Midbrain (tissue), 1 donor: ENCODE data around the gene C20orf141.

Experiments used
- DNase-seq: peaks from one replicate; lab custom pipeline; 2025; lab: John Stamatoyannopoulos, UW

The C20orf141 gene

DNA sequence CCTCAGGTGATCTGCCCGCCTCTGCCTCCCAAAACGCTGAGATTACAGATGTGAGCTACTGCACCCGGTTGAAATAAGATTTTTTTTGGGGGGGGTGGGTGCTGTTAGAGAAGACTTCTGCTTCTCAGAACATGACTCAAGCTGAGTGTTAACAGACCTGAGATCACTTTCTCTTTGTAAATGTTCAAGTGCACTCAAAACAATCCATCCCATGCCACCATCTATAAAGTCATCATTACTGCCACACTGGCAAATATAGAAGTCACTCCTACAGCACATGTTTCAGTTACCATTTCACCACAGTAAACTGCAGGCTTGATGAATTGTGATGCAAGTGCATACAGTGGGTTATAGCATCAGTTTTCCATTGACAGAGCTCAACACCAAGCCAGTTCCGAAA lies 34.7 kb downstream of the C20orf141 start:
- DNase-seq = no peak

DNA sequence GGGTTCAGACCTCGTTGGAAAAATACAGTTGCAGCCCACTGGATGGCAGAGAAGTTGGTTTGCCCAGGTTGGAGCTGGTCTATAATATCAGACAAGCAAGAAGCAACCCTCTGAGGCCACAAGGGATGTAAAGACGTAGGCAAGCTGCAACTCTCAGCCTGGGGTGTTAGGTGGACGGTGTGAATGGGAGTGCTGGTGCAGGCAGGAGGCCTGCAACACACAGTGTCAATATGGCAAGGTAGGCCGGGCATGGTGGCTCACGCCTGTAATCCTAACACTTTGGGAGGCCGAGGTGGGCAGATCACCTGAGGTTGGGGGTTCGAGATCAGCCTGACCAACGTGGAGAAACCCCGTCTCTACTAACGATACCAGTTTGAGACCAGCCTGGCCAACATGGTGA lies 36.3 kb downstream of the C20orf141 start:
- DNase-seq = no peak

DNA sequence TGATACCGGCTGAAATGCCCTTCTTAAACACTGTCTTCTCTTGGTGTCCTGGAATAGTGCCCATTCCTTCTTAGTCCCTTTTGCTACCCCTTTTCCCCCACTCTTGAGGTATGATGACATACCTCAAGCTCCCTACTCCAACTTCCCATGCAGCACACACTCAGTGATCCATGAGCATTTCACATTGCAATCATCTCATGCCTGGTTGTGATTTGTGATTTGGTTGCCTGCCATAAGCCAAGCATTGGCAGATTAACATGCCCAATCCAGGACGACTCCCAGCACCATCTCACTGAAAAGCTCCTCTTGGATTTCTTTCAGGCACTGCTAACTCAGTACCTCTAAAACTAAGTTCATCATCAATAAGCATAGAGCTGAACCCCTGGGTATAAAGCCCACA lies 43.8 kb downstream of the C20orf141 start:
- DNase-seq = no peak

DNA sequence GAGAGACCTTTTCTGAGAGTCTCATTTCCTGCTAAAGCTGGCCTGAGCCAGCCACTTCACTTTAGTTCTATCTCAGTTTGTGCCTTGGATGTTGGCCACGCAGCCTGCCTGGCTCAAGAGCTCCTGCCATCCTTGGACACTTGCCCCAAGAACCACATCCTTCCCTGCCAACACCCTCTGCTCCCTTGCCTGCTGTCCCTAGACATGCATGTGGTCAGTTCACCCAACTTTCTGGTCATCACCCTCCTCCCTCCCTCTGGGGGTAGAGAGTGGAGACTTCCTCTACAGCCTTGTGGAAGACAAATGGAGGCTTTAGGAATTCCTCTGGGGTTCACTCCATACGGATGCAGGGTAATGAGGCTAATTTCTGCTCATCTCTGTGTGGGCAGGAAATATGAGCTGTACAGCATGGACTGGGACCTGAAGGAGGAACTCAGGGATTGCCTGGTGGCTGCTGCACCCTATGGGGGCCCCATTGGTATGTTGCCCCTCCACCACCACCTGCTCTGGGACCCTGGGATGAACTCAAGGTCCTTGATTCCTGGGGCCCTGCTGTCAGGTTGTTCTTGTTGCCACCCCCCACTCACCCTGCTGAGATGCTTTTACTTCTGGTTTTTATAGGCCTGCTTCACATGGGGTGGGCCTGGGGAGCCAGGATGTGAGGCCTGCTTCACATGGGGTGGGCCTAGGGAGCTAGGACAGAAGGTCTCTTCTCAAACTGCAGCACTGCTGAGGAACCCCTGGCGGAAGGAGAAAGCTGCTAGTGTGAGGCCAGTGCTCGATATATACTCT lies 44.7 kb downstream of the C20orf141 start:
- DNase-seq = peak; percentile 20

DNA sequence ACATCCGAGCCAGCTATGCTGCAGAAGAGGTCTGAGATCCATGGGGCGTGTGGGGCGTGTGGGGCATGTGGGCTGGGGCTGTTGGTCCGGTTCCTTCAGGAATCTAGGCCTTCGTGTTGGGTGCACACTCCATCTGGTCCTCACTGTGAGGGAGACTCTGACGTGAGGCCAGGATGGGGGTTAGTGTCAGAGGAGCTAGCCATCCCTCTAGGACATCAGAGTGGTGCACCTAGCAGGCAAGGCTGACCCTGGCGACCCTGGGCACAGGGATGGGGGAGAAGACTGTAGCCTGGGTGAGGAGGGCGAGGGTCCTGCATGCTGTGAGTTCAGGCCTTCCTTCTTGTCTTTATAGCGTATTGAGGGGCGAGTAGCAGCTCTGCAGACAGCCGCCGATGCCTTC lies 49.8 kb downstream of the C20orf141 start:
- no peak for DNase-seq

DNA sequence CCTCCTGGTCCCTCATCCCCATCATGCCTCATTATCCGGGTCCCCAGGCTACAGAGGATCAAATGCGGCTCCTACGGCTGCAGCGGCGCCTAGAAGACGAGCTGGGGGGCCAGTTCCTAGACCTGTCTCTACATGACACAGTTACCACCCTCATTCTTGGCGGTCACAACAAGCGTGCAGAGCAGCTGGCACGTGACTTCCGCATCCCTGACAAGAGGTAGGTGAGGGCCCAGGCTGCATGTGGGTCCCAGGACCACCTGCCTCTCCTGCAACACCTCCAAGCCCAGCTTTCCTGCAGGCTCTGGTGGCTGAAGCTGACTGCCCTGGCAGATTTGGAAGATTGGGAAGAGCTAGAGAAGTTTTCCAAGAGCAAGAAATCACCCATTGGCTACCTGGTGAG lies 50.3 kb downstream of the C20orf141 start:
- no peak for DNase-seq
